Midbrain (tissue), 1 donor: ENCODE measurements around the gene NR2F6.
A peak's percentile ranks its signal among the peaks of the same experiment; 100 is the strongest.
"Not testable (repeated sequence)": the region's sequence is repeated elsewhere in the genome, so short reads cannot be mapped to it uniquely, and the experiment has no call there.

ENCODE experiments used
- DNase-seq: peaks from one replicate; lab custom pipeline; 2025; lab: John Stamatoyannopoulos, UW

NR2F6 gene

GRCh38 chr19:17245535-17245984 is at the start of gene NR2F6:
Gene NR2F6 (minus strand): TSS chr19:17245919. CDS start chr19:17245220, 699 bp downstream.
- no peak for DNase-seq

GRCh38 chr19:17294051-17294891 is 48.6 kb upstream of the NR2F6 start:
- DNase-seq: no peak

GRCh38 chr19:17293605-17294004 is 47.9 kb upstream of the NR2F6 start:
- DNase-seq: no peak

- peak; percentile 16 for DNase-seq
These were observed 46.8 kb upstream of the NR2F6 start for GRCh38 chr19:17292301-17293074.

GRCh38 chr19:17289489-17289888 is 43.8 kb upstream of the NR2F6 start:
- DNase-seq: peak; percentile 8

GRCh38 chr19:17286752-17287151 is 41.0 kb upstream of the NR2F6 start:
- no peak for DNase-seq

GRCh38 chr19:17286263-17286662 is 40.5 kb upstream of the NR2F6 start:
- DNase-seq: no peak

- no peak for DNase-seq
These were observed 39.9 kb upstream of the NR2F6 start for GRCh38 chr19:17285415-17286135.

- DNase-seq: no peak
These were observed 37.8 kb upstream of the NR2F6 start for GRCh38 chr19:17283504-17283996.

- DNase-seq: peak; percentile 69
These were observed 36.9 kb upstream of the NR2F6 start for GRCh38 chr19:17282488-17283125.

GRCh38 chr19:17281391-17282304 is 35.9 kb upstream of the NR2F6 start, which contains the start of gene ANKLE1:
Gene ANKLE1 (plus strand): TSS chr19:17281901. CDS start chr19:17281921, 20 bp downstream.
- DNase-seq: no peak

GRCh38 chr19:17279436-17279835 is 33.7 kb upstream of the NR2F6 start:
- DNase-seq: no peak

GRCh38 chr19:17275441-17276175 is 29.9 kb upstream of the NR2F6 start:
- DNase-seq: no peak

- not testable (repeated sequence) for DNase-seq
These were observed 29.2 kb upstream of the NR2F6 start for GRCh38 chr19:17274892-17275291.

- DNase-seq: no peak
These were observed 23.0 kb upstream of the NR2F6 start for GRCh38 chr19:17268754-17269153.

GRCh38 chr19:17266975-17267788 is 21.5 kb upstream of the NR2F6 start, which contains the start of gene BABAM1:
Gene BABAM1 (plus strand): TSS chr19:17267443. CDS start chr19:17268807, 1,364 bp downstream.
- DNase-seq: peak; percentile 98

- DNase-seq: no peak
These were observed 20.9 kb upstream of the NR2F6 start for GRCh38 chr19:17266589-17266974.

GRCh38 chr19:17266026-17266425 is 20.3 kb upstream of the NR2F6 start:
- no peak for DNase-seq

GRCh38 chr19:17264641-17264979 is 18.9 kb upstream of the NR2F6 start, which contains the start of gene USHBP1:
Gene USHBP1 (minus strand): TSS chr19:17264745. CDS start chr19:17264299, 446 bp downstream.
- no peak for DNase-seq
